SU-DHL-6 (cell line): ENCODE results near the gene PSMB3.

Experiments
- EZH2phosphoT487 ChIP-seq: fragments of 200-600 bp; sonication (generic), shearing (Covaris generic); conservative IDR thresholded peaks from 2 replicates; pipeline ENCODE4 v1.6.1; 2018; ENCODE audit warnings: mild to moderate bottlenecking, antibody characterized with exemption, low read length, moderate library complexity, mixed read lengths
- TF ChIP-seq, protein P1 (sequence below): fragments of 200-600 bp; sonication (generic); IDR thresholded peaks from one replicate; pipeline ENCODE4 v1.5.1; 2017; ENCODE audit warnings: antibody characterized with exemption, mild to moderate bottlenecking, low read length, moderate library complexity; ENCODE audit not compliant: insufficient read depth, poor library complexity, severe bottlenecking

DNA sequence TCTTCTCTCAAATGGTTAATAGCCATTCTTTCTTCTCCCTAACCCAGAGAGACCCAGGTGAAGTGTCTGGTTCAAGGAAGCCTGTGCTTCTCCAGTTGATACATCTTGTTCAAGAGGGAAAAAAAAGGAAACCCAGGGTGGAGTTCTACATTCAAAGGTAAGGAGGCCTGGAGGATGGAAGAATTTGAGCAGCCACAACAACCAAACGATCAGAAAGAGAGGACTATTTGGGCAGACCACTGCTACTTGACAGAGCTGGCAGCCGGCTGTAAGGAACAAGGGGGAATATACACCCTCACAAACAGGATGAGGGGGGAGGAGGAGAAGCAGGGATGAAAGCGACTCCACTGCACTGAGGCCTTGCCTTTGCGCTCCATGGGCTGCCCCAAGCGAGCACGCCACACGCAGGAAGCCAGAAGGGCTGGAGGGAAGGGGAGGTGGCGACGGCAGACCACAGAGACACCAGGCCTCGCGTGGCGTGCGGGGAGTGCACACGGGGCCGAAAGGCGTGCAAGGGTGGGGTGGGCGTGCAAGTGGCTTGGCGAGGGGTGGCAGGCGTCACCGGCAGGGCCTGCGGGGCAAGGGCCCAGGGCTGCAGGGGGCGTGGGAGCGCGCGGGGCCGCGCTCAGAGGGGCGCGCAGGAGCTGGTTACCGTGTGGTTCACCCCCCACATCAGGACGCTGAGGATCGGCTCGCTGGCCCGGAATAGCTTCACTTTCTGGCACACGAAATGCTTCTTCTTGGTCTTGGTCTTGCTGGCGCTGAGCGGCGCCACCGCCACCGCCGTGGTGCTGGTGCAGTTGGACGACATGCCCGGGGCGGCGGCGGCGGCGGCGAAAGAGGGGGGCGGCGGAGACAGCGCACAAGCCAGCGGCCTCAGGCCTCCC, 46.3 kb downstream of the PSMB3 start:
- TF ChIP-seq, protein P1, sequence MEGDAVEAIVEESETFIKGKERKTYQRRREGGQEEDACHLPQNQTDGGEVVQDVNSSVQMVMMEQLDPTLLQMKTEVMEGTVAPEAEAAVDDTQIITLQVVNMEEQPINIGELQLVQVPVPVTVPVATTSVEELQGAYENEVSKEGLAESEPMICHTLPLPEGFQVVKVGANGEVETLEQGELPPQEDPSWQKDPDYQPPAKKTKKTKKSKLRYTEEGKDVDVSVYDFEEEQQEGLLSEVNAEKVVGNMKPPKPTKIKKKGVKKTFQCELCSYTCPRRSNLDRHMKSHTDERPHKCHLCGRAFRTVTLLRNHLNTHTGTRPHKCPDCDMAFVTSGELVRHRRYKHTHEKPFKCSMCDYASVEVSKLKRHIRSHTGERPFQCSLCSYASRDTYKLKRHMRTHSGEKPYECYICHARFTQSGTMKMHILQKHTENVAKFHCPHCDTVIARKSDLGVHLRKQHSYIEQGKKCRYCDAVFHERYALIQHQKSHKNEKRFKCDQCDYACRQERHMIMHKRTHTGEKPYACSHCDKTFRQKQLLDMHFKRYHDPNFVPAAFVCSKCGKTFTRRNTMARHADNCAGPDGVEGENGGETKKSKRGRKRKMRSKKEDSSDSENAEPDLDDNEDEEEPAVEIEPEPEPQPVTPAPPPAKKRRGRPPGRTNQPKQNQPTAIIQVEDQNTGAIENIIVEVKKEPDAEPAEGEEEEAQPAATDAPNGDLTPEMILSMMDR, result no peak
- TF ChIP-seq EZH2phosphoT487, result no peak
